BE2C (cell line): ENCODE measurements around the gene PTPRM.

Experiments
- DNase-seq: peaks from one replicate; pipeline ENCODE4 v3.0.0-alpha.2; 2020
- H3K27me3 ChIP-seq: fragments of 250-450 bp; sonication (Bioruptor Pico); 2 replicates; pipeline ENCODE4 v1.5.1; 2020; ENCODE audit warnings: mild to moderate bottlenecking
- H3K36me3 ChIP-seq: fragments of 250-450 bp; sonication (Bioruptor Pico); 2 replicates; pipeline ENCODE4 v1.5.1; 2020; ENCODE audit warnings: mild to moderate bottlenecking
- H3K4me1 ChIP-seq: fragments of 250-450 bp; sonication (Bioruptor Pico); 2 replicates; pipeline ENCODE4 v1.5.1; 2020
- H3K4me3 ChIP-seq: 2 replicates; pipeline ENCODE4 v1.5.1; 2011; ENCODE audit warnings: low read depth, low read length
- H3K9me3 ChIP-seq: fragments of 250-450 bp; sonication (Bioruptor Pico); 2 replicates; pipeline ENCODE4 v1.5.1; 2020
- TF ChIP-seq, protein P1 (sequence below): IDR thresholded peaks from 2 replicates; pipeline ENCODE4 v1.5.1; 2012; ENCODE audit warnings: mild to moderate bottlenecking, low read depth, low read length

Gene PTPRM

DNA sequence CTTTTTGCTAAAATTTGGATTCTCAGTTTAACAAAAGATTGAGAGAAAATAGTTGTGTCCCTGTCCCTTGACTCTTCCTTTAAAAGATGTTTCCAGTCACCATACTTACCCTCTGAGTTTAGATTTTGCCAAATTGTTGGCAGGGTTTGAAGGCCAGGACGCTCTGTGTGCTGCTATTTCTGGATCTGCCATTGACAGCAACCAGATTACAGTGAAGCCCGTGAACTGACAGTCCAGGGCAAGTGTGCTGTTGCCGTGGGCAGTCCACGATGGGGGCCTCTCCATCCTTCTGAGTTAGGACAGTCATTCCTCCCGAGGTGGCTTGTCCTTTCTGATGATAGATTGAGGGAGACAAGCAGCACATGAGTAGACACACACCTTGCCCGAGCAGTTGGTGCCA lies 89.9 kb downstream of the PTPRM start:
- Histone ChIP-seq H3K9me3 (no peaks in the 10 kb centered on the region), H3K27me3 (no peaks in the 10 kb centered on the region), H3K4me1 (no peaks in the 10 kb centered on the region), H3K4me3 (no peak overlapping the region), H3K36me3 (no peaks in the 10 kb centered on the region)
- DNase-seq: no peak
- TF ChIP-seq, protein P1, sequence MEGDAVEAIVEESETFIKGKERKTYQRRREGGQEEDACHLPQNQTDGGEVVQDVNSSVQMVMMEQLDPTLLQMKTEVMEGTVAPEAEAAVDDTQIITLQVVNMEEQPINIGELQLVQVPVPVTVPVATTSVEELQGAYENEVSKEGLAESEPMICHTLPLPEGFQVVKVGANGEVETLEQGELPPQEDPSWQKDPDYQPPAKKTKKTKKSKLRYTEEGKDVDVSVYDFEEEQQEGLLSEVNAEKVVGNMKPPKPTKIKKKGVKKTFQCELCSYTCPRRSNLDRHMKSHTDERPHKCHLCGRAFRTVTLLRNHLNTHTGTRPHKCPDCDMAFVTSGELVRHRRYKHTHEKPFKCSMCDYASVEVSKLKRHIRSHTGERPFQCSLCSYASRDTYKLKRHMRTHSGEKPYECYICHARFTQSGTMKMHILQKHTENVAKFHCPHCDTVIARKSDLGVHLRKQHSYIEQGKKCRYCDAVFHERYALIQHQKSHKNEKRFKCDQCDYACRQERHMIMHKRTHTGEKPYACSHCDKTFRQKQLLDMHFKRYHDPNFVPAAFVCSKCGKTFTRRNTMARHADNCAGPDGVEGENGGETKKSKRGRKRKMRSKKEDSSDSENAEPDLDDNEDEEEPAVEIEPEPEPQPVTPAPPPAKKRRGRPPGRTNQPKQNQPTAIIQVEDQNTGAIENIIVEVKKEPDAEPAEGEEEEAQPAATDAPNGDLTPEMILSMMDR: no peak

DNA sequence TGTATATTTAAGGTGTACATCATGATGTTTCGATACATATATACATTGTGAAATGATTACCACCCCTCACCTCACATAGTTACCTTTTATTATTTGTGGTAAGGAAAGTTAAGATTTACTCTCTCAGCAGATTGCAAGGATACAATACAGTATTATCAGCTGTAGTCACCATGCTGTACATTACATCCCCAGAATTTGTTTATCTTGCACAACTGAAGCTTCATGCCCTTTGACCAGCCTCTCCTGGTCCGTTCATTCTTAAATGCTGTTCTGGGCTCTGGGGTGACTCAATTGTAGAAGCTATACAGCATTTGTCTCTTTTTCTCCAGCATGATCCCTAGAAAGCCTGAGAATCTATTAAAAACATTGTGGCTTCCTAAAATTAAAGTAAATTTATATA lies 90.8 kb downstream of the PTPRM start:
- TF ChIP-seq, protein P1: no peak
- H3K27me3 ChIP-seq: no peaks in the 10 kb centered on the region
- H3K4me1 ChIP-seq: no peaks in the 10 kb centered on the region
- H3K4me3 ChIP-seq: no peak overlapping the region
- H3K36me3 ChIP-seq: no peaks in the 10 kb centered on the region
- H3K9me3 ChIP-seq: no peaks in the 10 kb centered on the region
- no peak for DNase-seq

DNA sequence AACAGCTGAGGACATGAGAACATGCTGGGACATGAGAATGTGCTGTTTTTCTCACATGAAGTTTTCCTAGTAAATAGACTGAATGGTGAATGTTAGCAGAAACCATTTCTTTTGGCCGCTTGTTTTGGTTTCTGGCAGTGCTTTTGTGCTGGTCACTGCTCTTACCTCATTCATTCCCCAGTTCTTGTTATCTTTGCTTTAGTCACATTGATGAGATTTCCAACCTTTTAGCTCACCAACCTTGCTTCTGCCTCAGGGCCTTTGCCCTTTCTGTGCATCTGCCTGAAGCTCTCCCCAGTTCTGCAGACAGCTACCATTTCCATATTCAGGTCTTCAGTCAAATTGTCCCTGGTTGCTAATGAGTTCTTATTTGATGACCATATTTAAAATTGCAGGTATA lies 91.6 kb downstream of the PTPRM start:
- Histone ChIP-seq H3K36me3 (no peaks in the 10 kb centered on the region), H3K27me3 (no peaks in the 10 kb centered on the region), H3K4me1 (no peaks in the 10 kb centered on the region), H3K4me3 (no peak overlapping the region), H3K9me3 (no peaks in the 10 kb centered on the region)
- no peak for DNase-seq
- TF ChIP-seq, protein P1: no peak

DNA sequence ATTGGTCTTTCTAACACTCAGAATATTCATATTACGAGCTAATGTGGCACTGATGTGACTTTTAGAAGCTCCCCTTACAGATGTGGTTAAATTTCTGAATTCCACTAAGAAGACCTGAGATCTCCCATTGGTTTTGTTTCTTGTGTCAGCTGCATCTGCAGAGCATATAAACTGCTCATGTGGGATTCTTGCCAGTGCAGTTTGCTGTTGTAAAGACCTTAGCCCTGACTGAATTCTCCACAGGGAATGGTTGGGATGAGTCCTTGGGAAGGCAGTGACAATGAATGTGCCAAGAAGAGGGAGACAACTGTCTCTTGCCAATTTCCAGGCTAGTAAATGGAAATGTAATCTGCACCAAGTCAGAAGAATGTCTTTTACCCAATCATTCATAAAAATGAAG lies 94.1 kb downstream of the PTPRM start:
- no peaks in the 10 kb centered on the region for H3K9me3 ChIP-seq
- DNase-seq: no peak
- no peaks in the 10 kb centered on the region for H3K36me3 ChIP-seq
- no peak overlapping the region for H3K4me3 ChIP-seq
- TF ChIP-seq, protein P1: no peak
- H3K4me1 ChIP-seq: no peaks in the 10 kb centered on the region
- no peaks in the 10 kb centered on the region for H3K27me3 ChIP-seq

DNA sequence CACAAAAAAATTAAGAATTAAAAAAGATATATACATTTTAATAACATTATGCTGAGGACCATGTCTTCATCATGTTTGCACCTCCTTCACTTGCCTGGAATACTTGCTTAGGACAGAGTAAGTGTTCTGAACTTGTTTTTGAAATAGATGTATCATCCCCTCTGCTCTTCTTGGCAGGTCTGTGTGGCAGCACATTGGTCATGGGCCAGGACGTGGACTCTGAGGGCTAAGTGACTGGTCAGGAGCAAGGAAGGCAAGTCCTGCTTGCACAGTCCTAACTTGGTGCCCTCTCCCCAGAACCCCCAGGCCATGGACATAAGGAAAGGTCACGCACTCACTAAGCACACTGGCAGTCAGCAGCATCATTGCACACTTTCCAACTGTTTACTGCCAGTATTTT lies 95.8 kb downstream of the PTPRM start:
- TF ChIP-seq, protein P1: no peak
- Histone ChIP-seq H3K4me3 (no peak overlapping the region), H3K9me3 (no peaks in the 10 kb centered on the region), H3K36me3 (no peaks in the 10 kb centered on the region), H3K4me1 (no peaks in the 10 kb centered on the region), H3K27me3 (no peaks in the 10 kb centered on the region)
- DNase-seq: no peak

DNA sequence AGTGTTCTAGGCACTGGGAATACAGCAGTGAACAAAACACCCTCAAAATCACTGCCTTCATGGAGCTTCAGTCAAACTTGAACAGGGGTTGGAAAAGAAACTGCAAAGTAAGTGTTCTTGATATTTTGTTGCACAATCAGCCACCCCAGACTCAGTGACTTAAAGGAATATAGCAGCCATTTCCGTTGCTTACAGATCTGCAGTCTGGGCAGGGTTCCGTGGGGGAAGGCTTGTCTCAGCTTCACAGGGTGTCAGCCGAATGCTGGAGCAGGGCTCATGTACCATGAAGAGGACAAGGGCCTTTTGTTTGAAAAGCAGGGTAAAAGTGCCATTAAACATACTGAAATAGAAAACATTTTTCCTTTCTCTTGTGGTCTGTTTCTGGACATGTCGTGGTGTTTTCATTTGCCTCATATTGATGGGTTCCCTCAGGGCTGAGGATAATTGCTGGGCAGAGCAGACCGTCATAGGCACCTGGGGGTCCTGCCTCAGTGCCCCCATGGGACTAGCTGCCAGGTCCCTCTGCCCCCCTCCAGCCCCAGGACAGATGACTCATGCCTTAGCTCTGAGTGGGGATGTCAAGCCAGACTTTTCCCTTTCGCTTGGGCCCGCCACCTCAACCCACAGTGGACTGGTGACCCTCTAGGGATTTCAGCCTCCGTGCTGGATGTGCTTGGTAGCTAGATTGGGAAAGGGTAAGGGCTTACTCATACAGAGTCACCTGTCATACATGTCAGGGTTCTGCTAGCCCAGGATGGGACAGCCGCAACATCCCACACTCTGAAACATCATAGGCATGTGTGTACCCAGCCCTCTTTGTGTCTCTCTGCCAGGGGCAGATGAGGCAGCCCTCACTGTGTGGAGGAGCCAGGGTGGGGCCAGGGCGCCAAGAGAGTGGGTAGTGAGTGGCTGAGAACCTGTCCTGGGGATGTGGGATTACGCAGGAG lies 96.5 kb downstream of the PTPRM start:
- TF ChIP-seq, protein P1: no peak
- Histone ChIP-seq H3K4me3 (no peak overlapping the region), H3K9me3 (no peaks in the 10 kb centered on the region), H3K4me1 (no peaks in the 10 kb centered on the region), H3K27me3 (no peaks in the 10 kb centered on the region), H3K36me3 (no peaks in the 10 kb centered on the region)
- no peak for DNase-seq
